H4 (cell line): Measurements from ENCODE around the gene TAF13. TPM values are rescaled to one million over a fixed set of nuclear protein-coding genes. Genes with fewer than 3 reads are reported as not detected.
A peak's percentile ranks its signal among the peaks of the same experiment; 100 is the strongest.

ENCODE experiments used
- DNase-seq: peaks from one replicate; pipeline ENCODE4 v3.0.0-alpha.2; 2015; ENCODE audit warnings: low spot score
- total RNA-seq: library from RNA; depleted of rRNA; stranded (reverse); fragments of >200 nt; shearing (Covaris generic); gene quantifications from 2 replicates; pipeline ENCODE4 v1.2.3, GENCODE V29; 2014; rRNA removed

Gene TAF13, protein sequence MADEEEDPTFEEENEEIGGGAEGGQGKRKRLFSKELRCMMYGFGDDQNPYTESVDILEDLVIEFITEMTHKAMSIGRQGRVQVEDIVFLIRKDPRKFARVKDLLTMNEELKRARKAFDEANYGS
- 49.6 and 60.2 TPM in 2 replicates for total RNA-seq

DNA sequence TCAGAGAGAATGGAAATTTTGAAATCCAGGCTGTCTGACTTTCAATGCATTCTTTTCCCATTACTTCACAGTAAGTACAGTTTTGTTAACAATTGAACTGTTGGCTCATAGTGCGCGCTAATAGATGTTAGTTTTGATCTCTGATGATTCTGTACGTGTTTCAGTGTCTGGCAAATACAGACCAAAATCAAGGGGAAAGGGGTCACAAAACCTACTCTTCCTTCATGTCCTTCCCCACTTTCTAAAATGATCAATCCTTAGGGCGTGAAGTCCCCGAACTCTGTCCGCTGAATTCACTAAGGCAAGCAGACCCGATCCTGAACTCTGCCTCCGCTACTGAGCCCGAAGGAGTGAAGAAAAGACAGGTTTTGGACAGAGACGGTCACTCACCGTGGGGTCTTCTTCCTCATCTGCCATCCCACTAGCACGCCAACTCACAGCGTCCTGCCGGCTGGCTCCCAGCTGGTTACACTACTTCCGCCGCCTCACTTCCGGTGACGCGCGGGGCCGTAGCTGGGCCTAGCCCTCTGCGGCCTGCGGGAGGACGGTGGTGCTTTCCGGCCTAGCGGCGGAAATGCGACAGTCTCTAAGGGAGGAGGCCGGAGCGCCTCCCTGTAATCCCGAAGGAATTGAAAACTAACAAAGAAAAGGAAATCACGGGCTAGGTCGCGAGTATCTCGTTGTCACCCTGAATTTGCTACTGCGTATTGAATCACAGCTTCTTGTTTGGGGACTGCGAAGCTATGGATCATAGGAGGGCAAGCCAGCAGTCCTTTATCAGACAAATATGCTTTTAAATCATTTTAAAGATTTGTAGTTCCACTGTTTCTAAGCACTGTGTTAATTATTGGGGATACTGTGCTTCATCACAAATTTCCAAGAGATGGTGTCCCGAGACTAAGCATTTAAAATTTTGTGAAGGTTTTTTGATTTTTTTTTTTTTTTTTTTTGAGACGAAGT is at the start of gene TAF13:
Gene TAF13 (minus strand): TSS at position 473 of the 960 bp plus-strand sequence. CDS start 56 bp downstream, at position 417.
- peak; percentile 95 for DNase-seq

DNA sequence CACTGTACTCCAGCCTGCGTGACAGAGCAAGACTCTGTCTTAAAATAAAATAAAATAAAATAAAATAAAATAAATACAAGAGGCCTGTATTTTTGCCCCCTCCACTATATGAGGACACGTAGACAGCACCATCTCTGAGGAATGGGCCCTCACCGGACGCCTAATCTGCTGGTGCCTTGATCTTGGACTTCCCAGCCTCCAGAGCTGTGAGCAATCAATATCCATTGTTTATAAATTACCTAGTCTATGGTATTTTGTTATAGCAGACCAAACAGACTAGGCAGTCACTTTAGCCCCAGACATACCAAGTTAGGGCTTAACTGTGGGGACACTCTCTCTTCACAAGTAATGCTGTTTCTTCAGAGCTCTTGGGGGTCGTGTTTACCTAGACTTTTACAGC is 44.6 kb upstream of the TAF13 start:
- no peak for DNase-seq

DNA sequence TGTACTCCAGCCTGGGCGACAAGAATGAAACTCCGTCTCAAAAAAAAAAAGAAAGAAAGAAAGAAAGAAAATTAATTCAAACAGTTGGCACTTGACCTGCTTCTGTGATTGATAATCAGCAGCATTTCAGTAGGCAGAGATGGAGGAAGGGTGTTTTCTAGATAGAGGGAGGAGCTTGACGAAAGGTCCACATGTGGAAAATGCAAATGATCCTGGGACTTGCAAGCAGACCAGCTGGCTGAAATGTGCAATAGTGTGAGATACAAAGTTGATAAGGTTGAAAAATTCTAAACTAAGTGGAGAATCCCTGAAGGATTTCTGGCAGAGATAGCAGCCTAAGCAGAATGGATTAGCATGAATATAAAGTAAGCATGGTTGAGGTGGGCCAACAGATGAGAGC is 42.3 kb upstream of the TAF13 start:
- DNase-seq = no peak

DNA sequence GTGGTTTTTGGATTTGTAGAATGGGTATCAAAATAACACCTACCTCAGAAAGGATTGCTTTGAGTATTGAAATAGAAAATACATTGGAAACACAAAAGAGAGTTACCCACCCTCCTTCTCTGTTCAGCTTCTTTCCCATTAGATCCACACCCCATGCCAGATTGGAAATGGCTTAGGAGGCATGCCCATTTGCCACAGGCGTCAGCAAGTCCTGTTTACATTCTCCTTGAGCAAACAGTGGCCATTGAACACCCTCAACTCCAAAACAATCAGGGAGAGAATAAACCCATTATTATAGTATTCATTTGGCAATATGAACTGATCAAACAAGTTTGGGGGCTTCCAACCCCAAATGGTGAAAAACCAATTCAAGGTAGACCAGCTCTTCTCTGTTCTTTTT is 40.5 kb upstream of the TAF13 start:
- no peak for DNase-seq

DNA sequence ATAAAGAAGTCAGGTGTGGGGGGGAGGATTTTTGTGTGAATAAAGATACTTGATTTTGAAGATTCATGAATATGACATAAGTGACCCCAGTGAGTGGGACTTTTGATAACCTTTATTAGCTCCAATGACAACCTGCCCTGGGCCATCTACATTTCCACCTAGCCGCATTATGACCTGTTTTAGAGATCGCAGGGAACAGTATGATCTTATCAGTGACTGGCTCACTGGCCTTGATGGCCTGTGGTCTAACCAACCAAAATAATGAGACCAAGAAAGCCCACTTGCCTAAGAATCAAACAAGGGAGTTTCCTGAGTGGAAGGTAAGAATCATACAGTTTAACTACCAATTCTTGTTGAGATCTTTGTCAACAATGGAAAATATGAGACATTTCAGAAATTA is 39.9 kb upstream of the TAF13 start:
- no peak for DNase-seq

DNA sequence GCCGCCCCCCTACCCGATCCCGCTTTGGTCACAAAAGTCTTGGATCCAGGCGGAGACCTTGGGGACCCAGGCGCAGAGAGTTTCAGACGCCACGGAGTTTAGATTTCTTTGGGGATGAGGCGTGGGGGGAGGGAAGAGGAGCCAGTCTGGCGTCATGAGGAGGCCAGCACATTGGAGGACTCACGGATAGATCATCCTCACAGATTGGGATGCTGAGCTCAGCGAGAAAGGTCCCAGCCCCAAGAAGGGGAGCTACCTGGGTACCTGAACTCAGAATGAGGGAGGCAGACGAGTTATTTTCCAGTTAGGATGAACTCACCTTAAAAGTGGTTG is 38.5 kb upstream of the TAF13 start:
- no peak for DNase-seq

DNA sequence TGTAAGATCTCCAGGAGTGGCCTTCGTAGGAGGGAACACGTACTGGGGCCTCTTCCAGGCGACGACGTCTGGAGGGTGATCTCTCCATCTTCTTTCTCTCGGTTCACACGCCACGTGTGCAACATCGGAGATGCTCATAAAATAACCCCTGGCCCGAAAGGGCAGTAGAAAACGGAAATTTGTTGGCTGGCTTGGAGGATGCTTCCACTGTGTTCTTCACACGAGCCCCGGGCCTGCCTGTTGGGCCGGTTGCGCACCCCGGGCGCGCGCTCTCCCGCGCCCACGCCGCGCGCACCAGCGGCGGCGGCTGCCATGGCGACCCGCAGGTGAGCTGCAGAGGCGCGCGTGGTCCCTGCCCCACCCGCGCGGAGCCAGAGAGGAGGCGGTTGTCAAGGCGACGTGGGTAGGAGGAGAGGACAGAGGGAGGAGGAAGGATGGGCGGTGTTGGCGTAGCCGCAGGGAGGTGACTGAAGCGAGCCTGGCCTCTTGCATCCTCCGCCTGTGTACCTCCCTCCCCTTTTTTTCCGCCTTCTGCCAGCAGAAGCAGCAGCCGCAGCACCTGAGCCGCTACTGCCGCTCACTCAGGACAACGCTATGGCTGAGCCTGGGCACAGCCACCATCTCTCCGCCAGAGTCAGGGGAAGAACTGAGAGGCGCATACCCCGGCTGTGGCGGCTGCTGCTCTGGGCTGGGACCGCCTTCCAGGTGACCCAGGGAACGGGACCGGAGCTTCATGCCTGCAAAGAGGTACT is 38.0 kb upstream of the TAF13 start, which contains the start of gene ELAPOR1:
Gene ELAPOR1 (plus strand): TSS at position 526 of the 752 bp plus-strand sequence. CDS start 69 bp downstream, at position 595.
- DNase-seq = no peak

DNA sequence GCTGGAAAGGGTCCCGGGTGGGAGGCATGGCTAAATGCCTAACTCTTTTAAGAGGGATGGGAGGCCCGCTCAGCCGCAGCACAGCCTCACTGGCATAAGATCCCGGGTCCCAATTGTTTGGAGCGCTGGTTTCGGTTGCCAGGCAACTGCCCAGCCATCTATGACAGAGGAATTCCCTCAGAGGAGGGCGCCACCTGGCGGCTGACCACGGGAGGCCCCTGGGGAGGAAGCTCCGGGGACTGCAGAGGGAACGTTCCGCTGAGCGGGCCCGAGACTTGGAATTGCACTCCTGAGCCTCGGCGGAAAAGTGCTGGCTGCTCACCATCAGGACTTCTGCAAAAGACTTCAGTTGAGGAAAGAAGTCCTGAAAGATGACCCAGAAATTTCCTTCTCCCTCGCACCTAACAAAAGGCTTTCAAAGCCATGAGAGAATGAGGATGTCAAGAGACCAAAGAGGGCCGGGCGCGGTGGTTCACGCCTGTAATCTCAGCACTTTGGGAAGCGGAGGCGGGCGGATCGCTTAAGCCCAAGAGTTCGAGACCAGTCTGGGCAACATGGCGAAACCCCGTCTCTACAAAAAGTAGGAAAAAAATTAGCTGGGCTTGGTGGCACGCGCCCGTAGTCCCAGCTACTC is 37.0 kb upstream of the TAF13 start:
- DNase-seq = peak; percentile 62

DNA sequence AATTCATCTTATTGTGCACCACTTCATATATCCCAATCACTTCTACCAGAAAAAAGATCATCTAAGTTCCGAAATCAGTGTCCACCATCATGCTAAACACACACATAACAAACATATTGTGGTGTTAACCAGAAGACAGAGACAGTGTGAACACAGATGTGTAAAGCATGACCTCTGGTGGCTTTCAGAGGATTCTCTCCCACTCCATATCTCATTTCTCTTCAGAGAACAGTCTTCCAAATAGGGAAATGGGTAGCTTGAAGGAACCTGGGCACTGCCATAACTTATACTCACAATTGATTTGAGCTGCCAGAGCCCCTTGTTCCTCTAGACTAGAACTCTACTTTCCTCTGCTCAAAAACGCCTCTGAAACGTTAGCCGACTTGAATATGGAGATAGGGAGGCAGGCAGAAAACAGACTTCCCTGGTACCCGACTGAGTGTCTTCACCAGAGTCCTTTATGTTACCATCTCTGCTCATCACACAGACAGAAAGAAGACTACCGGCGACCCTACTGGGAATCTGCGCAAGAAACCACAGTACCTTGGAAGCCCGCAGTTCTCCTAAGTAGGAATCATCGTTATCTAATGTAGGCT is 36.4 kb upstream of the TAF13 start:
- DNase-seq = peak; percentile 43

DNA sequence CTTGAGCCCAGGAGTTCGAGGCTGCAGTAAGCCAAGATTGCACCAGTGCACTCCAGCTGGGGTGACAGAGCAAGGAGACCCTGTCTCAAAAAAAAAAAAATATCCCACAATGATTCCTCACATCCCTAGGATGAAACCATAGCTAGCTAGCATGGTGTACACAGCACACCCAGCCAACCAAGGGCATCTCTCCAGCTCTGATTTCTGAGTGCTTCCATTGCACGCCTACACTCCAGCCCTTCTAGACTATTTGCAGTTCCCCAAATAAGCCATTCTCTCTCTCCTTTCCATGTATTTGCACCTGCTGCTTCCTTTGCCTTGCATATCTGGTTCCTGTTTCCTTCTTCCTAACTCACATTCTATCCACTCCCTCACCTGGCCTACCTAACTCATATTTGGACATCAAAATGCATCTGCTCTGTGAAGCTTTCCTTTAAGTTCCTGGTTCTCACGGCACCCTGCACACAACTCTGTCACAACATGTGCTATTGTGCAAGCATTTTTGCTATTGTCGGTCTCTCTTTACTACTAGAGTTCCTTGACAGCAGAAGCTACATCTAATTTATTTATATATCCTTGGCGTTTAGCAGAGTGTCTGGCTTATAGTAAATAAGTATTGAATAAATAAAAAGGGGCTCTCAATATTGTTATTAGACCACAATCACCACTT is 35.7 kb upstream of the TAF13 start:
- no peak for DNase-seq

DNA sequence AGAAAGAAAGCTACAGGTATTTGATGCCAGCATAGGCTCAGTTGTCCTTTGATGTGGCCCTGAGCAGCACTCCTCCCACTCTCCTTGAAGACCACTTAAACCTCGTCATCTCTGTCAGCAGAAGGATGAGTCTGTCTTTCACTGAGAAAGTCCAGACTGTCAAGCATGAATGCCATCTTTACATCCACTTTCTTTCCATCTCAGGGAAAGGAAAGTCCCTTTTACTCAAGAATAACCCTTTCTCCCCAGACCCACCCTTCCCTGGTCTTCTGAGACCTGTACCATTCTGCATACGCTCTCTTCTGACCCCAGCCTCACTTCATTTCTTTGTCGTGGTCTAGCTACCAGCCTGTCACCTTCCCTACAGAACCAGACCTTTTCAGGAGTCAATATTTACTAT is 34.1 kb upstream of the TAF13 start:
- DNase-seq = no peak

DNA sequence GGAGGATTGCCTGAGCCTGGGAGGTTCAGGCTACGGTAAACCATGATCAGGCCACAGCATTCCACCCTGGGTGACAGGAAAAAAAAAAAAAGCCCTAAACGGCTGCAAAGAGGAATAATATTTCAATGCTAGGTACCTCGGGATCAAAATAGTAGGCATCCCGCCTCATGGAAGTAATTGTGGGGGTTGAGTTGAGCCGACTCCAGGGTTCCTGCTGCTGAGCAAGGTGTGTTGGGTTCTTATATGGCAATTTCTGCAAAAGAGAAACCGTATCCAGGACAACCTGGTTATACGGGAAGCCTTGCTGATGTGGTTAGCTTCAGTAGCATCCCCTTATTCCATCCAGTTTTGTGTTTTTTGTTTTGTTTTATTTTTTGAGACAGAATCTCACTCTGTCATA is 32.0 kb upstream of the TAF13 start:
- no peak for DNase-seq

DNA sequence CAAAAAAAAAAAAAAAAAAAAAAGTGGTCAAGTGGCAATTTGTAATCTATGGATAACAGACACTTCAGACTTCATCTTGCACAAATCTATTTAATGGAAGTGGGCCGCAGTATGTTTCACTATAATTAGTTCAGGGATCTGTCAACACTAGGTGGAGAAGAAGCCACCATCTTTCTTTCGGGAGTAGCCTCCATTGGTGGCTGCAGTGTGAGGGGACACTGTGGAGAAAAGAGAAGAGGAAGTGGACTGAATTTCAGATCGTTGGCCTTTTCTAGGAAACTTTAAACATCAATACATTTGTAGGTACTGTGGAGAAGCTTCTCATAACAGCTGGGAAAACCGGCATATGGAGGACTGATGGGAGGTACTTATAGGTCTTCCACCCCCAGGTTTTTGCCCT is 30.1 kb upstream of the TAF13 start:
- DNase-seq = no peak

DNA sequence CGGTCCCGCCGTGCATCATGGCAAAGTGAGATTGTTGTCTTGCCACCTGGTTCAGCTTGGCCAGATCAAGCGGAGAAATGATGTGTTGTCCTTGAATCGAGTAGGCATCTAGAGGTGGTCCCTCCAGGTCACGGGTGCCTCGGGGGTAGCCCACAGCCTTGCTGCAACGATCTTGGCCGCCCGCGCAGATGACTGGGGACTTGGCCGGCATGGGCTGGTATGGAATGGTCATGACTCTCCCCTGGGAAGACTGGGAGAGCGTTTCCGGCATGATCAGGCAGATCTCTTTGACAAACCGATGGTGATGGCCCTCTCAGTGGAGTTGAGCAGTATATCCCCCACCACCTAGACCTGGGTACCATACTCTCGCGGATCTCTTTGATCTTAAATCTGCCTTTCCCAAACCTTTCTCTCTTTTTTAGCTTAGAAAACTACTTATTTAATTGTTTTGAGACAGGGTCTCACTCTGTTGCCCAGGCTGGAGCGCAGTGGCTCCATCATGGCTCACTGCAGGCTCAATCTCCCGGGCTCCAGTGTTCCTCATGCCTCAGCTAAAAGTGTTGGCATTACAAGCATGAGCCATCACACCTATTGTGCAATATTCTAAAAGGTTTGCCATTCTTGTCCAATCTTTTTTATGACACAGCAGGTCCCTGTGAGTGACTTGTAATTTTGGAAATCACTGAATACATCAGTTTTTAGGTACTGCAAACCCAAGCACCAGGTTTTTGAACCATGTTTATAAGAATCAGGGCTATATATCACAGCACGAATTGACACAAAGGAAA is 28.8 kb upstream of the TAF13 start:
- DNase-seq = no peak

DNA sequence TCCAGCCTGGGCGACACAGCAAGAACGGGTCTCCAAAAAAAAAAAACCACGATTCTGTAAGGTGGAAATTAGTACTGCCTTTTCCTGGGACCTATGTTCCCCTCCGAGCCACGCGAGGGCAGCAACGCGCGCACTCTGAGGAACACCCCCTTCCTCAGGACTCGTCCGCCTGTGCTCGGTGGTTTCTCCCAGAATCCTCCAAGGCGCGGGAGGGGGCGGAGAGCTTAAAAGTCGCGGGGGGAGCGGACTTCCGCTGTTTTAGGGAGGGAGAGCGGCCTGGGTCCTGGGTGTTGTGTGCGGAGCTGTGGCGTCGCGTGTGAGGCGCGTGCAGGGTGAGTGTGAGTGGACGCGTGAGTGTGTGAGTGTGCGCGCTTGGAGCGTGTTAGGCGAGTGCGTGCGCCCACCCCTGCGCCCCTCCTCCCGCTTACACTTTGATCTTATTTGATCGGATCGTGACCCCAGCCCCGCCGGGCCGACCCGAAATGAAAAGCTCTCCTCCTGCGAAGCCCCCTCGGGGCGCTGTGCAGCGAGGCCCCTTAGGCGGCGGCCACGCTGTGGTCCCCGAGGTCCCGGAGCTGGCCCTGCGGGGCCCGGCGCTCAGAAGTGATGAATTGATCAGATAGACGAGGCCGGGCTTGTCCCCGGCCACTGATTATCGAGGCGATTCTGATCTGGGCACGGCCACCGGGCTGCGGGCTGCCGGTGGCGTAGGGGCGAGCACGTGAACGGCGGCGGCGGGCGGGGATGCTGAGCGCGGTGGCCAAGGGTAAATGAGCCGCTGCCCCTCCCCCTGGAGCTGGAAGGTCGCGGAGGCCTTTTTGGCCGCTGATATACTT is 24.4 kb upstream of the TAF13 start:
- peak; percentile 96 for DNase-seq

DNA sequence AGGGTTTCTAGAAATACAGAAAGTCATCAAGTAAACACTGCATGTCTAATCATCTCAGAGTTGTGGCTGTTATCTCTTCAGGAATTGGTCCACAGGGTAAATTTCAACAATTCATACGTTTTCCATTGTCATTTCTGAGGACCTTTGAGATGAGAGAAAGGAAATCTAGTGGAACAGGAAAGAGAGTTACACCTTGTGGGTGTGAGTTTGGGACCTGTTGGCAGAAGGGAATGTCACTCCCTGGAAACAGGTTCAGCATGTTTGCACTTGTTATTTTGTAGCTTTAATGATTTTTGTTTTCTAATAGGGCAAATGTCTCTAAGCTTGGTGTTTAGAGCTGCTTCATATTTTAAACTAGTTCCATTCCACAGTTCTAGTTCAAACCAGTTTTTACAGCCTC is 20.3 kb upstream of the TAF13 start:
- no peak for DNase-seq

DNA sequence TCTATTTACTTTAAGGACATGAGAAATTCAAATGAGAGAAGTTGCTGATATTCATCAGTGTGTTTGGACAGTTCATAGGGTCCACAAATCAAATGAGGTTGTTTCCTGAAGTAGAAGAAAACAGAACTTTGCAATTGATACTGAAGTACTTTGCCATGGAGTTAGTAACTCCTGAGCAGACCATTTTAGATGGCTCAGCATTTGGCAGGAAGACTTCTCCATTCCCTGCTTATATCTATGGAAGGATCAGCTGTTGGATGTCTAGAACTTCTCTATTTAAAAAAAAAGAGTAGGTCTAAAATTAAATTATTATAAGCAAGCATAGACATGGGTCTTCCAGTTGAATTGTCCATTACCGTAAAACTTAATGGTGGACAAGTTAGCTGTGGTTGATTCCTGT is 19.8 kb upstream of the TAF13 start:
- DNase-seq = no peak

DNA sequence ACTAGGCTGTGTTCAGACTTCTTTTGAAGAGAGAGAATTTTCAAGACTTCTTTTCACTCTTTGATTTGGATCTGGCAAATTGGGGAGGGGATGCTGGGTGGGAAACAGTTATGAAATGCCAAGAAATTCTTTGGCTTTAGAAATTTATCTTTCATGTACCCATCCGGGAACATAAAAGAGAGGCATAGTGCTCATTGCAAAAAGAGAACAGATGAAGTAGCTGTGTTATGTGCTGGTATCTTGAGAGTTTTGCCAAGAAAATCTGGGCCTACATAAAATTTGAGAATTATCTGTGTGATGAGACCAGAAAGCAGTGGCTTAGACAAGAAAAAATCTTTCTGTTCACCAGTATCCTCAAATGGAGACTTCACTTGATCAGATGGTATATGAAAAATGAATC is 19.1 kb upstream of the TAF13 start:
- no peak for DNase-seq

DNA sequence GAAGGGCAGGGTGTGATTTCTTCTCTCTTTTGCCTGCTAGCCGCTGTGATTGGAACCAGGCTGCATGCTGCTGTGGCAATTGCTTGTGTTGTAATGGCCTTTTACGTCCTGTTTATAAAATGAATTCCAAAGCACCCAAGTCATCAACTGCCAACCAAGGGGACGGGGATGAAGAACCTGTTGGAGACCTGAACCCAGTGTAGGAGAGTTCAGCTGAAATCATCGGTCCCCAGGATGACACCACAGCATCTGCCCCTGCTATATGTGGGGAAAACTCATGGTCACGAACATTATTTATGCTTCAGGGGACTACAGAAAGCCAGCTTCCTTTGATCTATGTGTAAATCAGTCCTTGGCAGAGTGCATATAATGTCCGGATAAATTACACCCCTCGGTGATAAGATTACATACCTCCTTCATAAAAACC is 18.6 kb upstream of the TAF13 start:
- peak; percentile 81 for DNase-seq
